Fibroblast of mammary gland (primary cell): ENCODE measurements around the gene CA4.

ENCODE experiments used
- DNase-seq: peaks from one replicate; pipeline ENCODE4 v3.0.0-alpha.2; 2010; ENCODE audit warnings: low read depth
- H3K4me3 ChIP-seq: 2 replicates; pipeline ENCODE4 v1.5.1; 2011; ENCODE audit warnings: low read depth, mild to moderate bottlenecking, low read length, moderate library complexity; ENCODE audit not compliant: control insufficient read depth
- CTCF ChIP-seq: conservative IDR thresholded peaks from 2 replicates; pipeline ENCODE4 v1.5.1; 2011; ENCODE audit warnings: low read depth, low read length, inconsistent platforms; ENCODE audit not compliant: control insufficient read depth, insufficient read depth

CA4 gene

DNA sequence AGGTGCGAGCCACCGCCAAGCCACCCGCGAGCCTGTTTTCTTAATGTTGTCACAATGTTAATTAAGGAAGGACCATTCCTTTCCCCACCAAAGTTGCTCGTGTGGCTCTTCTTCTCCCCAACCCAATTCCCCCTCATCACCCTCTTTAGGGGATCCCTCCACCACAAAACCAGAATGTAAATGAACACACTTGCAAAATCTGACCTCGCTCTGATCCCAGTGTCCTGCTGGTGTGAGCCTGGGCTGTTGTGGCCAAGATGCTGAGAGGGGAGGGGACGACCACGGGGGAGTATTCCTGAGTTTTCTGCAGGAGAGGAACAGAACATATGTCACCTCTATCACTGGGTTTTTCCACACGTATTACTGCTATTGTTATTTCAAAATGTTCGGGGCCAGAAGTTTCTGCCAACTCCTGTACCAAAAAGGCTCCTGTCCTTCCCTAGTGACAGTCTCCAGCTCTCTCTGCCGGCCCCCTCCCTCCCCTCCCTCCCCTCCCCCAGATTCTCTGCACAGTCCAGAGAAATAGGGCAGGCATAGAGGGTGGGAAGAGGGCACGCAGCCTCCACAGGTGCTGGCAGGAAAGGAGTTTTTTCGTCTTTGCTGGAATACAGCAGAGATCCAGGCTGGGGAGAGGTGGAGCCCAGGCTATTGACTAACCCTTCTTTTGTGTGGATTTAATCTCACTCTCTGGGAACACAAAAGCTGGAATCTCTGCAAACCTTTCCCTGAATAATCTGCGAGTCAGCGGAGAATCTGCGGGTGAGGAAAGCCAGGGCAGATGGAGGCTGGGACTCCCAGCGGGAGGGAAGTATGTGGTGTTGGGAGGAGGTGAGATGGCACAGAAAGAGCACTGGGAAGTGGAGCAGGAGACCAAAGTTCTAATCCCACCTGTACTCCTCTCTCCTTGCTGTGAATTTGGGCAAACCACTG lies 4.5 kb upstream of the CA4 start:
- TF ChIP-seq CTCF, result no peak
- DNase-seq, result no peak
- H3K4me3 ChIP-seq, result no peak overlapping the region

DNA sequence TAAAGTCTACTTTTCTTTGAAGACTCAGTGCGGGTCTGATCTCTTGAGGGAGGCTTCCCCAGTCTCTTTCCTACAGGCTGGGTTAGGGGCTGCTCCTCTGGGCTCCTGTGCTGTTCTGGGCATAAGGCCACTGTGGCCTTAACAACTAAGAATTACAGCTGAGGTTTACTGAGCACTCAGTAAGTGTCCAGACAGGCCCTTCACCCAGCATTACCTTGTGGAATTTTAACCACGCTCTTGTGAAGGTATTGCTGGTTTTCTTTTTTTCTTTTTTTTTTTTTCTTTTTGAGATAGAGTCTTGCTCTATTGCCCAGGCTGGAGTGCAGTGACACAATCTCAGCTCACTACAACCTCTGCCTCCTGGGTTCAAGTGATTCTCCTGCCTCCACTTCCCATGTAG lies 3.6 kb upstream of the CA4 start:
- H3K4me3 ChIP-seq, result no peak overlapping the region
- no peak for DNase-seq
- no peak for TF ChIP-seq CTCF

DNA sequence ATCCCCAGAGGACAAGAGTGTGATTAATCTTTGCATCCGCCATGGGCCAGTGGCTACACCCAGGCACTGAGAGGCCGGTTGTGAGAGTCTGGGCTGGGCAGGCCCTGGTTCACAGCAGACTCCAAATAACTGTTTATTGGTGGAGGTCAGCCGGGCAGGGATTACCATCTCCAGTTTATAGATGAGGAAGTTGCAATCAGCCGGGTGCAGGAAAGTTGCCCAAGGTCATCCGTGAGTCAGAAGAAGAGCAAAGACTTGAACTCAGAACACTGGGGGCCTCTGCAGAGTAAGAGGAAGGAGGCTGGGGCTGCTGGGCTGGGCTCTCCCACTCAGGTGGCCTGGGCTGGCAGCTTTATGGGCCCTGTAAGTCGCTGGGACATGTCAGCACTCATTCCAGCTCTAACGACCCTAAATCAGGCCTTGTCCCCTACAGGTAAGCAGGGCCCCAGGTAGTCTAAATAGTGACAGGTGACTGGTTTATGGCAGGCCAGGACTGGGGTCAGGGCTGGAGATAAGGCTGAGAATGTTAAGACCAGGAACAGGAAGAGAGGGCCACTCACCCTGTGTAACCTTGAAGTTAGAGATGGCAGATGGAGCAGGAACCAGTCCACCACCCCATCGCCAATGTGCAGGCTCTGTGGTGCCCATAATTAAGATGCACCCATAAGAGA lies 2.1 kb upstream of the CA4 start:
- no peak for TF ChIP-seq CTCF
- no peak overlapping the region for H3K4me3 ChIP-seq
- no peak for DNase-seq

DNA sequence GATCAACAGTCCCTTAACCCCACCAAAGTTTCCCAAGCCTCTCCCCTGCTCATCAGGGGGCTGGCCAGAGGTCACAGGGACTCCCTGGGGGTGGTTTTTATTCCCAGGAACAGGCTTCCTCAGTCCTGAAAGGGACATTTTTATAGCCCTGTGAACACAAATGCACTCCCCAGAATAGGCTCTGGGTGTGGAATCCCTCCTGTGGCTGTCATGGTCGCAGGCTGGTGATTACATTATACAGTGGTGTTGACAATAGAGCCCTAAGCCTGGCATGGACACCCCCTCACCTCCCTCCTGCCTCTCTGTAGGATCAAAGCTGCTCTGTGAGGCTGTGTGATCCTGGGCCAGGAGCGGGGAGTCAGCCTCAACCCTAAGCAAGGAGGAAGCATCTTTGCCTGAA lies 1.4 kb upstream of the CA4 start:
- TF ChIP-seq CTCF, result no peak
- no peak for DNase-seq
- H3K4me3 ChIP-seq, result no peak overlapping the region

DNA sequence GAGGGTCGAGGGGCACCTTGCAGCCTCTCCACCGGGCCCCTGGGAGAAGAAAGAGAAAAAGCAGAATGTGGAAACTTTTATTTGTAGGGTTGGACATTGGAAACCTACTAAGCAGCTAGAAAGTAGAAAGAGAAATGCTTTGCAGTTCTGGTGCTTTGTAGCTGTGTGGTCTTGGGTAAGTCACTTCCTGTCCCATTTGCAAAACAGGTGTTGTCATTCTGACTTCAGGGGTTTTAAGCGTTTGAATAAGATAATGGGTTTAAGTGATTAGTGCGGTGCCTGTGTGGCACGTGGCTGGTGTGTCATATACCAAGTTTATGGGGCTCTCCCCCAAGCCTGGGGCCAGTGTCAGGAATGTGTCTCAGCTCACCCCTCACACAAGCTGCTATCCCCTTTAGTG lies 1.6 kb downstream of the CA4 start:
- TF ChIP-seq CTCF, result no peak
- no peak for DNase-seq
- H3K4me3 ChIP-seq, result no peak overlapping the region

DNA sequence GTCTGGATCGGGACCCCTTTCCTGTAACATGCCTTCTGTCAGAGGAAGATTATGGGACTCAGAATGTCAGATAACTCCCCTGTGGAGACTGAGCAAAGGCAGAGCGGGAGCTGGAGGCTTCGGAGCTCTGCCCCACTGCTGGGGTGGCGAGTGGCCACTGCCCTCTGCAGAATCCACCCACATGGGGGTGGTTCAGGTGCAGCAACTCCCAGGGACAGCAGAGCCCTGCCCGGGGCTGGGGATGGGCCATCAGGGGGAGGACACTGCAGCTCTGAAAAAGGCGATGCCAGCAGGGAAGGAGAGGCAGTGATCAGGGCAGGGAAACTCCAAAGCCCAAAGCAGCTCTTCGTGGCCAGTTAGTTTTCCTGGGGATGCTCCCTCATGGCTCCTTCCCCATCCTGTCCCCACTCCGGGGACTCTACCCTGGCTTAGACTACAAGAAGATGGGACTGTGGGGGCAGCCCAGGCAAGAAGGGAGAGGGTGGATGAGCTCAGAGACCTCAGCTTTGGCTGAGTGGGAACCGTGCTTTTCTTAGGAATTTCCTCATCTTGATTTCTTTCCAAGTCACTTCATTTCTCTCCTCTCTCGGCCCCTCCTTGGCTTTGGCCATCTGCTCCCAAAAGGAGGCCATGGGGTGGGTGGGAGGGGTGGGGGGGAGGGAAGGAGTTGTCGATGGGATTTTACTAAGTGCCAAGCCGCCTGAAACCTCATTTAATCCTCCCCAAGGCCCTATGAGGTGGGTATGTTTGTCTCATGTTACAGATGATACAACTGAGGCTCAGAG lies 4.0 kb downstream of the CA4 start:
- no peak overlapping the region for H3K4me3 ChIP-seq
- no peak for TF ChIP-seq CTCF
- DNase-seq, result peak; percentile 70
